ENCODE results near the gene AGPS.
"Not testable (repeated sequence)": the region's sequence is repeated elsewhere in the genome, so short reads cannot be mapped to it uniquely, and the experiment has no call there.

Gene AGPS

DNA sequence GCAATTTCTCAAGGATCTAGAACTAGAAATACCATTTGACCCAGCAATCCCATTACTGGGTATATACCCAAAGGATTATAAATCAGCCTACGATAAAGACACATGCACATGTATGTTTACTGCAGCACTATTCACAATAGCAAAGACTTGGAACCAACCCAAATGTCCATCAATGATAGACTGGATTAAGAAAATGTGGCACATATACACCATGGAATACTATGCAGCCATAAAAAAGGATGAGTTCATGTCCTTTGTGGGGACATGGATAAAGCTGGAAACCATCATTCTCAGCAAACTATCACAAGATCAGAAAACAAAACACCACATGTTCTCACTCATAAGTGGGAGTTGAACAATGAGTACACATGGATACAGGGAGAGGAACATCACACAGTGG, 67.2 kb downstream of the AGPS start:
- not testable (repeated sequence) for H3K36me3 ChIP-seq (ENCODE audit: control insufficient read depth, low read depth, low read length); H3K9me3 ChIP-seq (ENCODE audit: control insufficient read depth, low read depth, low read length); H3K4me3 ChIP-seq (ENCODE audit: low read length); H3K4me1 ChIP-seq (ENCODE audit: control insufficient read depth, low read depth, low read length); H3K27ac ChIP-seq (ENCODE audit: low read length); H3K27me3 ChIP-seq (ENCODE audit: control insufficient read depth, insufficient read depth, low read length); H3K9ac ChIP-seq (ENCODE audit: low read length)

GRCh38 chr2:177460973-177461585, 68.5 kb downstream of the AGPS start:
- Histone ChIP-seq H3K27me3 (ENCODE audit: control insufficient read depth, insufficient read depth, low read length) (no peaks in the 10 kb centered on the region), H3K27ac (ENCODE audit: low read length) (no peak overlapping the region), H3K9me3 (ENCODE audit: control insufficient read depth, low read depth, low read length) (peaks cover 9% of the 10 kb centered on the region), H3K36me3 (ENCODE audit: control insufficient read depth, low read depth, low read length) (peaks cover 11% of the 10 kb centered on the region), H3K9ac (ENCODE audit: low read length) (no peak overlapping the region), H3K4me3 (ENCODE audit: low read length) (no peak overlapping the region), H3K4me1 (ENCODE audit: control insufficient read depth, low read depth, low read length) (no peaks in the 10 kb centered on the region)

- Histone ChIP-seq H3K9me3 (ENCODE audit: control insufficient read depth, low read depth, low read length) (peaks cover 10% of the 10 kb centered on the region), H3K4me1 (ENCODE audit: control insufficient read depth, low read depth, low read length) (no peaks in the 10 kb centered on the region), H3K36me3 (ENCODE audit: control insufficient read depth, low read depth, low read length) (peaks cover 9% of the 10 kb centered on the region), H3K9ac (ENCODE audit: low read length) (no peak overlapping the region), H3K27ac (ENCODE audit: low read length) (no peak overlapping the region), H3K4me3 (ENCODE audit: low read length) (no peak overlapping the region), H3K27me3 (ENCODE audit: control insufficient read depth, insufficient read depth, low read length) (no peaks in the 10 kb centered on the region)
These were observed 72.0 kb downstream of the AGPS start for GRCh38 chr2:177464549-177464948.

GRCh38 chr2:177465400-177466138, 73.0 kb downstream of the AGPS start:
- Histone ChIP-seq H3K27me3 (ENCODE audit: control insufficient read depth, insufficient read depth, low read length) (no peaks in the 10 kb centered on the region), H3K27ac (ENCODE audit: low read length) (no peak overlapping the region), H3K4me3 (ENCODE audit: low read length) (no peak overlapping the region), H3K9me3 (ENCODE audit: control insufficient read depth, low read depth, low read length) (peaks cover 12% of the 10 kb centered on the region), H3K36me3 (ENCODE audit: control insufficient read depth, low read depth, low read length) (peaks cover 9% of the 10 kb centered on the region), H3K9ac (ENCODE audit: low read length) (no peak overlapping the region), H3K4me1 (ENCODE audit: control insufficient read depth, low read depth, low read length) (no peaks in the 10 kb centered on the region)

GRCh38 chr2:177466337-177467195, 74.0 kb downstream of the AGPS start:
- H3K27ac ChIP-seq (ENCODE audit: low read length) = no peak overlapping the region
- H3K4me1 ChIP-seq (ENCODE audit: control insufficient read depth, low read depth, low read length) = no peaks in the 10 kb centered on the region
- H3K9ac ChIP-seq (ENCODE audit: low read length) = no peak overlapping the region
- H3K9me3 ChIP-seq (ENCODE audit: control insufficient read depth, low read depth, low read length) = peaks cover 12% of the 10 kb centered on the region
- no peaks in the 10 kb centered on the region for H3K27me3 ChIP-seq (ENCODE audit: control insufficient read depth, insufficient read depth, low read length)
- peaks cover 9% of the 10 kb centered on the region for H3K36me3 ChIP-seq (ENCODE audit: control insufficient read depth, low read depth, low read length)
- H3K4me3 ChIP-seq (ENCODE audit: low read length) = no peak overlapping the region

- H3K9ac ChIP-seq (ENCODE audit: low read length) = no peak overlapping the region
- no peaks in the 10 kb centered on the region for H3K27me3 ChIP-seq (ENCODE audit: control insufficient read depth, insufficient read depth, low read length)
- H3K4me1 ChIP-seq (ENCODE audit: control insufficient read depth, low read depth, low read length) = no peaks in the 10 kb centered on the region
- peaks cover 8% of the 10 kb centered on the region for H3K36me3 ChIP-seq (ENCODE audit: control insufficient read depth, low read depth, low read length)
- H3K4me3 ChIP-seq (ENCODE audit: low read length) = no peak overlapping the region
- peaks cover 12% of the 10 kb centered on the region for H3K9me3 ChIP-seq (ENCODE audit: control insufficient read depth, low read depth, low read length)
- H3K27ac ChIP-seq (ENCODE audit: low read length) = no peak overlapping the region
These were observed 75.1 kb downstream of the AGPS start for GRCh38 chr2:177467646-177468045.

DNA sequence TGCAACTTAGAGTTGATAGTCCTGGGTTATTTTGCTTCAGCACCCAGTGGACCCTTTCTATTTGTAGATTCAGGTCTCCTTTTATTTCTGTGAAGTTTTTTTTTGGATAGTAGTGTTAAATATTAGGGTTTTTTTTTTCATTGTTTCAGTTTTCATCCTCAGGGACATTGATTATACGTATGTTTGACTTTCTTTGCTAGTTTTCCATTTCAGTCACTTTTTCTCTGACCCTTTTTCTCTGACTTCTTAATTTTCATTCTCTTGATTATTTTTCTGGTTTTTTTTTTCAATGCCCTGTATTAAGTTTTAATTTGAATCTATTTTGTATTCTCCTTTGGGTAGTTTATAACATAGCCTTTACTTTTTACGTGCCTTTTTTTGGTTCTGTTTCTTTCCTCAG, 79.4 kb downstream of the AGPS start:
- Histone ChIP-seq H3K27ac (ENCODE audit: low read length) (no peak overlapping the region), H3K36me3 (ENCODE audit: control insufficient read depth, low read depth, low read length) (no peaks in the 10 kb centered on the region), H3K4me3 (ENCODE audit: low read length) (no peak overlapping the region), H3K4me1 (ENCODE audit: control insufficient read depth, low read depth, low read length) (no peaks in the 10 kb centered on the region), H3K9me3 (ENCODE audit: control insufficient read depth, low read depth, low read length) (peaks cover 3% of the 10 kb centered on the region), H3K27me3 (ENCODE audit: control insufficient read depth, insufficient read depth, low read length) (no peaks in the 10 kb centered on the region), H3K9ac (ENCODE audit: low read length) (no peak overlapping the region)

DNA sequence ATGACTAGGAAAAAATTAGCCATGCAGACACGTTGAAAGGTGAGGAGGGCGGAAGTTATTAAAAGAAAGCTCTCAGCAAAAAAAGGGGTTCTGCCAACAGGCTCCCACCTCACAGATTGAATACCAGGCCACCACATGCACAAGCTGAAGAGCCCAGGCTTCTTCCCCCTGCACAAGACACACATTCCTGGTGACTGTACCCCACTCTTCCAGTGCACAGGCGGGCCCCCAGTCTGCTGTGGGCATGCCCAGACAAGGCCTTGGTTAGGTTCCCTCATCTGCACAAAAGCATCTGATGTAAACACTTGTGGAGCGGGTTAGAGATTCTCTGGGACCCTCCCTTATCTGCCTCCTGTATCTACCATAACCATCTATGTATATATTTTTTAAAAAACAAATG, 81.7 kb downstream of the AGPS start:
- Histone ChIP-seq H3K9me3 (ENCODE audit: control insufficient read depth, low read depth, low read length) (peaks cover 3% of the 10 kb centered on the region), H3K9ac (ENCODE audit: low read length) (no peak overlapping the region), H3K4me1 (ENCODE audit: control insufficient read depth, low read depth, low read length) (no peaks in the 10 kb centered on the region), H3K27ac (ENCODE audit: low read length) (no peak overlapping the region), H3K27me3 (ENCODE audit: control insufficient read depth, insufficient read depth, low read length) (no peaks in the 10 kb centered on the region), H3K36me3 (ENCODE audit: control insufficient read depth, low read depth, low read length) (no peaks in the 10 kb centered on the region), H3K4me3 (ENCODE audit: low read length) (no peak overlapping the region)

- Histone ChIP-seq H3K36me3 (ENCODE audit: control insufficient read depth, low read depth, low read length) (no peaks in the 10 kb centered on the region), H3K9ac (ENCODE audit: low read length) (no peak overlapping the region), H3K27ac (ENCODE audit: low read length) (no peak overlapping the region)
These were observed 82.4 kb downstream of the AGPS start for GRCh38 chr2:177474998-177475397.

DNA sequence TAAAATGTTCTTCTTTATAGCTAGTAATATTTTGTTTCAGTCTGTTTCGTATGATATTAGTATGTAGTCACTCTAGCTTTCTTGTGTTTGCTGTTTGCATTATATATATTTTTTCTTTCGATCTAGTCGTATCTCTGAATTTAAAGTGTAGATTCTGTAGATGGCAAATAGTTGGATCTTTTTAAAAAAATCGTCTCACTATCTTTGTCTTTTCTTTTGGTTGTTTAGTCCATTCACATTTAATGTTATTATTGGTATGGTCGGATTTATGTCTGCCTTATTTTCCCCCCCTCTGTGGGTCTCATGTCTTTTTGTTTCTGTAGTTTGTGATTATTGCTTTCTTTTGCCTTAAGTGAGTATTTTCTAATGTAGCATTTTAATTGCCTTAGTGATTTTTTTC, 84.3 kb downstream of the AGPS start:
- Histone ChIP-seq H3K9ac (ENCODE audit: low read length) (no peak overlapping the region), H3K27ac (ENCODE audit: low read length) (no peak overlapping the region), H3K27me3 (ENCODE audit: control insufficient read depth, insufficient read depth, low read length) (no peaks in the 10 kb centered on the region), H3K9me3 (ENCODE audit: control insufficient read depth, low read depth, low read length) (no peaks in the 10 kb centered on the region), H3K4me3 (ENCODE audit: low read length) (no peak overlapping the region), H3K4me1 (ENCODE audit: control insufficient read depth, low read depth, low read length) (no peaks in the 10 kb centered on the region), H3K36me3 (ENCODE audit: control insufficient read depth, low read depth, low read length) (no peaks in the 10 kb centered on the region)

More at GRCh38 chr2:177474998-177475397, 82.4 kb downstream of the AGPS start:
- Histone ChIP-seq H3K9me3 (ENCODE audit: control insufficient read depth, low read depth, low read length) (peaks cover 2% of the 10 kb centered on the region), H3K27me3 (ENCODE audit: control insufficient read depth, insufficient read depth, low read length) (no peaks in the 10 kb centered on the region), H3K4me3 (ENCODE audit: low read length) (no peak overlapping the region), H3K4me1 (ENCODE audit: control insufficient read depth, low read depth, low read length) (no peaks in the 10 kb centered on the region)

- Histone ChIP-seq H3K27ac (ENCODE audit: low read length) (no peak overlapping the region), H3K4me3 (ENCODE audit: low read length) (no peak overlapping the region), H3K9ac (ENCODE audit: low read length) (no peak overlapping the region), H3K9me3 (ENCODE audit: control insufficient read depth, low read depth, low read length) (no peaks in the 10 kb centered on the region), H3K36me3 (ENCODE audit: control insufficient read depth, low read depth, low read length) (no peaks in the 10 kb centered on the region), H3K27me3 (ENCODE audit: control insufficient read depth, insufficient read depth, low read length) (no peaks in the 10 kb centered on the region), H3K4me1 (ENCODE audit: control insufficient read depth, low read depth, low read length) (no peaks in the 10 kb centered on the region)
These were observed 85.5 kb downstream of the AGPS start for GRCh38 chr2:177478029-177478428.
